RKO (cell line): ENCODE measurements around the gene TBL1Y.
"Not testable (repeated sequence)": the region's sequence is repeated elsewhere in the genome, so short reads cannot be mapped to it uniquely, and the experiment has no call there.

Experiments used
- DNase-seq: peaks from one replicate; pipeline ENCODE4 v3.0.0-alpha.2; 2016; ENCODE audit warnings: low spot score

The TBL1Y gene

GRCh38 chrY:6910372-6911252 lies at the start of gene TBL1Y:
TBL1Y (plus strand) TSS chrY:6910697; CDS start chrY:7025085, 114,388 bp downstream.
- DNase-seq: no peak

GRCh38 chrY:6894496-6894895 lies 16.0 kb upstream of the TBL1Y start:
- no peak for DNase-seq

- DNase-seq: no peak
These were observed 15.3 kb upstream of the TBL1Y start for GRCh38 chrY:6895236-6895635.

DNA sequence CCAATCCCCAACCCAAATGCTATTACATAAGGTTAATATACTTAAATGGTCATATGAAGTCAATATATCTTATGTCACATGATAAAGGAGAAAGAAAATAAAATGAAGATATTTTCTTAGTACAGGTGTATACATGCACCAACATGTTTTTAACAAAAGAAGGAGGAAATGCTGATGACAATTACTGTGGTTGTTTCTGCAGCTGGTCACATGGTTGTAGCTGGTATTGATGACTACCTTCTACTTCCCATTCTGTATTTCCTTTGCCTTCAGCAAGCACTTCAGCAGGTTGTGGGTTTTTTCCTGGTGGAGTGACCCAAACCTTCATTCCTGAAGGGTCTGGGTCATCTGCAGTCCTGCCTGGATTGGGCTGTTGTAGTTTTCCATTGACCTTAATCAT lies 8.4 kb upstream of the TBL1Y start:
- DNase-seq: not testable (repeated sequence)

DNA sequence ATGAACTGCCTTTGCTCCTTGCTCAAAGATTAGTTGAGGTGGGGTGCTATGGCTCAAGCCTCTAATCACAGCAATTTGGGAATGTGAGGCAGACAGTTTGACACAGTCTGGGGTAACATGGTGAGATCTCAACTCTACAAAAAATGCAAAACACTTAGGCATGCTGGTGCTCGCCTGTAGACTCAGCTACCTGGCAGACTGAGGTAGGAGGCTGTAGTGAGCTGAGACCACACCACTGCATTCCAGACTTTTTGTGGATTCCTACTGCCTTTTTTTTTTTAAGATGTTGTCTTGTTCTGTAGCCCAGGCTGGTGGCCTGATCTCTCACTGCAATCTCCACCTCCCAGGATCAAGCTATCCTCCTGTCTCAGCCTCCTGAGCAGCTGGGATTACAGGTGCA lies 2.9 kb upstream of the TBL1Y start:
- DNase-seq: no peak

DNA sequence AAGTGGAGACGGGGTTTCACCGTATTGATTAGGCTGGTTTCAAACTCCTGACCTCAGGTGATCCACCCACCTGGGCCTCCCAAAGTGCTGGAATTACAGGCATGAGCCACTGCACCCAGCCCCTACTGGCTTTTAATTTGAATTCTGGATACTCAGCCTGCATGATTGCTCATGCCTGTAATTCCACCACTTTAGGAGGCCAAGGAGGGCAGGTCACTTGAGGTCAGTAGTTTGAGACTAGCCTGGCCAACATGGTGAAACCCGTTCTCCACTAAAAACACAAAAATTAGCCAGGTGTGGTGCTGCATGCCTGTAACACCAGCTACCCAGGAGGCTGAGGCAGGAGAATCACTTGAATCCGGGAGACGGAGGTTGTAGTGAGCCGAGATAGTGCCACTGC lies 2.5 kb upstream of the TBL1Y start:
- DNase-seq: not testable (repeated sequence)

GRCh38 chrY:6909118-6909521 lies 1.4 kb upstream of the TBL1Y start:
- no peak for DNase-seq

DNA sequence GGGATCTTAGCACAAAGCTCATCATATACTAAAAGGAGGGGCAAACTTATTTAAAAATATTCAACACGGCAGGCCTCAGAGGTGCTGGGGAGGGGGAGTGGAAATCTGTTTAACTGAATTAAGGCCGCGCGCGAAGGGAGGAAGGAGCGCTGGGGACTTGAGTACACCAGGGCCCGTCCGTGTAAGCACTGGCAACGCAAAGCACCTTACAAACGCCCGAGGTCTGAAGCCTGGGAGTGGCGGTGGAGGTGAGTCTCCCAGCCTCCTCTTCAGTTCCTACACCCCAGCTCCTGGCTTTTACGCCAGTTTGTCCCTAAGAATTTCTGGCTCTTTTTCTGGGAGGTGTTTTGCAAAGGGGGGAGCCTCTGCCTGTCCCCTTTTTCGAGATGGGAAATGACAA lies 641 bp upstream of the TBL1Y start:
- no peak for DNase-seq

- DNase-seq: no peak
These were observed 870 bp downstream of the TBL1Y start, which contains the start of gene AMELY for GRCh38 chrY:6911253-6911881. AMELY (minus strand) TSS chrY:6911752; CDS start chrY:6872608, 39,144 bp downstream.

DNA sequence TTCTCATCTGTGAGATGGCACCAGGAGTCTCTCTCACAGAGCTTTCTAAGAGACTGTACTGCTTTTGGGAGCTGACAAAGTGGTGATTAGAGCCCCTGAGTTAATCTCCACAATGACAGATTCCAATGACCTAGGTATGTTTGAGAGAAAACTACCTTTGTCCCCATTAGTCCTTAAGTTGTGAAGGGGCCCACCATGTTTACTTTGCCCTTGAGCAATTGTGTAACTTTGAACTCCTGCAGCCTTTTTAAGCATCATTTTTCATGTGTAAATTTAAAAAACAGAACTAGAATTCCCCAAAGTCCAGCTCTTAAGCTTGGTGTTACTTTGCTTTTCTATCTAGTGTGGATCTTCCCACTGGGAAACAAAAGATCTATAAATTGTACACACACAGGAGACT lies 2.9 kb downstream of the TBL1Y start:
- DNase-seq: no peak

DNA sequence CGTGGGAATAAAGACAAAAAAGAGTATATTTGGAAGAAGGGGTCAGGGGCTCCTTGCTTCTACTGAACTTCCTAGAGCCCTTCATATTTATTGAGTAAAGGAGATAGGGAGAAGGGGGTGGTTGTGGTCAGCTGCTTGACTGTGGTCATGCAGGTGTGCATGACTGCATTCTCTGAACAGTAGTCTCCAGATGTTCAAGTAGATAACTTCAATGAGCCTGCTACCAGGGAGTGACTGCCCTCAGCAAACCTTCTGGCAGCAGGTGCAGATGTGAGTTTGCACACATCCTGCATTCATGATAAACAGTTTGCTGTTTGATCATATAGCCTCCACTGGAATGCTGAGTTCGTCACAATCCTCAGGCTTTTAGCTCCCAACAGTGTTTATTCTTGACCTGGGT lies 10.6 kb downstream of the TBL1Y start:
- no peak for DNase-seq

DNA sequence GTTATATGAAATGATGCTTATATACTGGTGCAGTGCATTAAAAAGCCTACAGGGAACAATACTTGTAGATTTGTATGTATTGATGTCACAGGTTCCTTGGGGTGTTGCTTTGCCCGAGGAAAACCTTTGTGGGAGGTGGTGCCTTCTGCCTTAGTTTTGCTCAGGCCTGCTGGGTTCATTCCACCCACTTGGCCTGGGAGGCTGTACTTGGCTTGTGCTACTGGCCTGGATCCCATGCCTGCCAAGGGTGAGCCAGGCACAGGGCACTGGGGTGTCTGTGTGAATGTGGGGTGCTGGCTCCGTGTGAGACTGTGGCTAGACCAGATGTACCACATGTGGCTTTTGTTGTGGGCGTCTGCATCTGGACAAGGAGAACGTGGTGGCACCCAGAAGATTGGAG lies 17.8 kb downstream of the TBL1Y start:
- DNase-seq: no peak

DNA sequence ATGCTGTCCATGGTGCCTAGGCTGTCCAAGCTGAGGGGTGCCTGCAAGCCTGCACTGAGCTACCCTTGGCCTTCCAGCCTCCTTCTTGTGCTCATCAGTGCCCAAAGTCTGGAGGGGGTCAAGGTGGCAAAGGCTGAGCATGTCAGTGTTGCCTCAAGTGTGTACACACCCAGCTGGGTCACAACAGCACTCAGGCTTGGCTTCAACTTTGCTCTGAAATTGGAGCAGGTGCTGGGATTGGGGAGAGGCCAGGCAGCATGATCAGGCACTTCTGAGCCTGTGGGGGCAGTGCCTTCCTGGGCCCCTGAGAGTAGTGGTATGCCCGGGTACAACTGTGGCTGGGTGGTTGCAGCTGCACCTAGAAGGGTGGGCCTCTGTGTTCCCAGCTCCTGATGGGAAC lies 18.7 kb downstream of the TBL1Y start:
- no peak for DNase-seq

DNA sequence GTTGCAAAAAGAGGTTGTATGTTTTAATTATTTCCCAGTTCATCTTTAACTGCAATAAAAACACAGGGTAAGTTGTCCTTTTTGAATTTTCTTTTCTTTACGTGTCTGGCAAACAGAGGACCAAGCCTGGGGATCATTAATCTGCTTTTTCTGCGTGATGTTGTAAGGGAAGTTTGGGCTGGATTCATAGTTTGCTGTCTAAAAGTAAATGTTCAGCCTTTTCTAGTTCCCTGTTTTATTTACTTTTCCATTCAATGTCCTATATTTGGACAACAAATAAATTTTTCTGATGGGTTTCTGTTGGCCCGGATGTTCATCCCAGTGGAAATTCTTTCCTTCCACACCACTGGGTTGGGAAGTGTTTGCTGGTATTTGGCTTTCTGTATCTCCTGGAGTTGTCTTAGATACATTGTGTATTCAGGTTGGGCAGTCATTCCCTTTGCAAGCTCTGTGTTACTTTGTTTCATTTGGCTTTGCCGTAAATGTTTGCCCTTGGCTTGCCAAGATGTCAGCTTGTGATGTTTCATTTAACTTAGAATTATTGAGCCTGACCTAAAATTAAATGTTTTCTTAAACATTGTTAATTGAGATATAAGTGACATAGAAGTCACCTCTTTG lies 21.4 kb downstream of the TBL1Y start:
- DNase-seq: no peak

DNA sequence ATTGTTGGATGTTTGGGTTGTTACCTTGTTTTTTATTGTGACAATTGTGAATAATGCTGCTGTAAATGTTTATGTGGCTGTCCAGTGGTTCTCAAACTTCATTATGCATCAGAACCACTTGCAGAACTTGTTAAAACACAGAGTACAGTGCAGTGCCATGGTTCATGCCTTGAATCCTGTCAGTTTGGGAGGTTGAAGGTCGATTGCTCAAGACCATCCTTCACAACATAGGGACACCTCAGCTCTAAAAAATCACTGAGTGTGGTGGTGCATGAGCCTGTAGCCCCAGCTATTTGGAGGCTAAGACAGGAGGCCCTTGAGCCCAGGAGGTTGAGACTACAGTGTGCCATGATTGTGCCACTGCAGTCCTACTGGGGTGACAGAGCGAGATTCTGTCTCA lies 25.0 kb downstream of the TBL1Y start:
- no peak for DNase-seq

GRCh38 chrY:6947695-6948094 lies 37.2 kb downstream of the TBL1Y start:
- no peak for DNase-seq

DNA sequence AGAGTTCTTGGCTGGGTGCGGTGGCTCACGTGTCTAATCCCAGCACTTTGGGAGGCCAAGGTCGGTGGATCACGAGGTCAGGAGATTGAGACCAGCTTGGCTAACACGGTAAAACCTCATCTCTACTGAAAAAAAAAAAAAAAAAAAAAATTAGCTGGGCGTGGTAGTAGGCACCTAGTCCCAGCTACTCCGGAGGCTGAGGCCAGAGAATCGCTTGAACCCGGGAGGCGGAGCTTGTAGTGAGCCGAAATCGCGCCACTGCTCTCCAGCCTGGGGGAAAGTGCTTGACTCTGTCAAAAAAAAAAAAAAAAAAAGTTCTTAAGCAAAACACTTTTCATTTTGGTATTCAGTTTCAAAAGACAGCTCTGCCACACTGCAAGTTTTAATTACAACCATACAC lies 37.9 kb downstream of the TBL1Y start:
- DNase-seq: no peak

DNA sequence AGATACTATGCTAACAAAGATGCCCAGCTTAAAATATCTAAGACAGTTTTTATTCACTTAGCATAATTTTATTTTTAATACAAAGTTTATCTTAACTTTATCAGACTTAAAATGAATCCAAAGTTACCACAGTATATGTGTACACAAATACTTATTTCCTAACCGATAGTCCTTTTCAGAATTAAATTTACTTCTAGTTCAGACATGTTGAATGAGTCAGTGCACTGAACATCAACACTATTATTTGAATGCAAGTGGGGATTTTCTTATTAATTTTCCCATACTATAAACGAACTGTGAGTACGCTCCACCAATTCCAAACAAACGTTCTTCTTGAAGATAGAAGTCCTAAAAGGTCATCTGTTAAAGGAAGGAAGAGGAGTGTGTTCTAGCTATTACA lies 39.5 kb downstream of the TBL1Y start:
- DNase-seq: no peak

- DNase-seq: no peak
These were observed 54.2 kb downstream of the TBL1Y start for GRCh38 chrY:6964732-6965131.

DNA sequence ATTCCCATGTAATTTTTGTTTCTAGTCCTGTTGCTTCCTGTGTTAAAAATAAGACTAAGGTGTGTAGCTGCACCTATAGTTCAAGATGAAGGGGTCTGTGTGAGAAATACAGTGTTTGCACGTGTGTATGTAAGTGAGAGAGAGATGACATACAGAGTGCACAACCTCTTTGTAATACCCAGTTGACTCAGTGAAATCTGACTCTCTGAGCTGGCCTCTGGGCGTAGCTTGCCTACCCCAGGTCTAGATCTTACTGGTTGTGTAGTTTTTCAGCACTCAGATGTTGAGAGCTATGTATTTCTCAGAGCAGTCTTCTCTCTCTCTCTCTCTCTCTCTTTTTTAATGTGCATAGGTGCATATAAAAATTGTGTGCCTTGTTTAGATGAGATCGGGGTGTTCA lies 56.0 kb downstream of the TBL1Y start:
- DNase-seq: no peak

GRCh38 chrY:6967736-6968135 lies 57.2 kb downstream of the TBL1Y start:
- no peak for DNase-seq

DNA sequence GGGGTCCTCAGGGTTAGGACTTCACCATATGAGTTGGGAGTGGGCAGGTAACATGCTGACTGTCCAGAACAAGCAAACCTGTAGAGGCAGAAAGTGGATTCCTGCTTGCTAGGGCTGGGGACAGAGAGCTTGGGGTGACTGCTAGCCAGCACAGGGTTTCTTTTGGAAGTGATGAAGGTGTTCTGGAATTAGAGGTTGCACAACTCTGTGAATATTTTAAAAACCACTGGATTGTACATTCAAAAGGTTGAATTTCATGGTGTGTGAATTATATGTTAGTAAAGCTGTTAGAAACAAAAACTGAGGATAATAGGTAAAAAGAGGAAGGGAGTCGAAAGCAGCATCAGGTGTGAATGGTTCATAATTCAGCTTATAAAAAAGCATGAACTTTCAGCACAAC lies 57.7 kb downstream of the TBL1Y start:
- no peak for DNase-seq

GRCh38 chrY:6972271-6972887 lies 61.9 kb downstream of the TBL1Y start:
- DNase-seq: no peak
